HG02981 (cell line): ENCODE measurements around the gene MINK1.
"Not testable (repeated sequence)": the region's sequence is repeated elsewhere in the genome, so short reads cannot be mapped to it uniquely, and the experiment has no call there.

ENCODE experiments used
- ATAC-seq: cut with Tn5 transposase; IDR thresholded peaks from one replicate; pipeline ENCODE4 v1.9.1; 2021; ENCODE audit warnings: mild to moderate bottlenecking, moderate library complexity; ENCODE audit not compliant: unreplicated experiment

MINK1 gene

GRCh38 chr17:4867535-4867934 is 34.4 kb downstream of the MINK1 start:
- not testable (repeated sequence) for ATAC-seq

GRCh38 chr17:4869058-4869998 is 36.2 kb downstream of the MINK1 start:
- not testable (repeated sequence) for ATAC-seq

GRCh38 chr17:4870855-4871254 is 37.7 kb downstream of the MINK1 start:
- no peak for ATAC-seq

- no peak for ATAC-seq
Observed at GRCh38 chr17:4872786-4873185, 39.6 kb downstream of the MINK1 start.

GRCh38 chr17:4877089-4877488 is 43.9 kb downstream of the MINK1 start:
- ATAC-seq, result no peak

- ATAC-seq, result no peak
Observed at GRCh38 chr17:4879601-4880000, 46.5 kb downstream of the MINK1 start.

- no peak for ATAC-seq
Observed at GRCh38 chr17:4880857-4881256, 47.7 kb downstream of the MINK1 start.

- ATAC-seq, result no peak
Observed at GRCh38 chr17:4881761-4882555, 48.8 kb downstream of the MINK1 start.

- ATAC-seq, result no peak
Observed at GRCh38 chr17:4884489-4884888, 51.3 kb downstream of the MINK1 start.

- ATAC-seq, result no peak
Observed at GRCh38 chr17:4886830-4887229, 53.7 kb downstream of the MINK1 start.

- ATAC-seq, result no peak
Observed at GRCh38 chr17:4887581-4887980, 54.4 kb downstream of the MINK1 start.

GRCh38 chr17:4891411-4892410 is 58.6 kb downstream of the MINK1 start:
- no peak for ATAC-seq

GRCh38 chr17:4892499-4893221 is 59.5 kb downstream of the MINK1 start:
- ATAC-seq, result no peak

- ATAC-seq, result no peak
Observed at GRCh38 chr17:4893272-4893671, 60.1 kb downstream of the MINK1 start.

GRCh38 chr17:4893721-4894560 is 60.8 kb downstream of the MINK1 start:
- no peak for ATAC-seq

GRCh38 chr17:4895121-4895520 is 62.0 kb downstream of the MINK1 start:
- no peak for ATAC-seq

- no peak for ATAC-seq
Observed at GRCh38 chr17:4895657-4896331, 62.7 kb downstream of the MINK1 start.
